HEK293T (cell line): ENCODE results near the gene CALD1.

Source experiments
- CTCF ChIA-PET: fragments of 350-600 bp; formaldehyde crosslinking; extraction: SDS; loops from one replicate; lab custom pipeline; 2021; ENCODE audit warnings: antibody characterized with exemption, inconsistent platforms; lab: Yijun Ruan, JAX
- POLR2A ChIA-PET: fragments of 350-600 bp; formaldehyde crosslinking; extraction: SDS; loops from one replicate; lab custom pipeline; 2020; ENCODE audit warnings: antibody characterized with exemption, inconsistent platforms; lab: Yijun Ruan, JAX
- DNase-seq: peaks from one replicate; pipeline ENCODE4 v3.0.0; 2012; ENCODE audit warnings: mixed read lengths; ENCODE audit errors: extremely low spot score
- ARNT ChIP-seq: fragments of 450-650 bp; IDR thresholded peaks from 2 replicates; pipeline ENCODE4 v1.6.1; 2017; ENCODE audit warnings: mild to moderate bottlenecking
- BHLHE40 ChIP-seq: fragments of 450-650 bp; IDR thresholded peaks from 2 replicates; pipeline ENCODE4 v1.6.1; 2016; ENCODE audit warnings: mild to moderate bottlenecking, moderate library complexity, borderline replicate concordance
- CTBP1 ChIP-seq: fragments of 450-650 bp; IDR thresholded peaks from 2 replicates; pipeline ENCODE4 v1.6.1; 2016; ENCODE audit warnings: borderline replicate concordance
- ELF4 ChIP-seq: fragments of 450-650 bp; IDR thresholded peaks from 2 replicates; pipeline ENCODE4 v1.6.1; 2017; ENCODE audit warnings: antibody characterized with exemption
- FOXA1 ChIP-seq: fragments of 450-650 bp; IDR thresholded peaks from 2 replicates; pipeline ENCODE4 v1.6.1; 2016; ENCODE audit warnings: mild to moderate bottlenecking
- FOXK2 ChIP-seq: fragments of 450-650 bp; IDR thresholded peaks from 2 replicates; pipeline ENCODE4 v1.6.1; 2016; ENCODE audit warnings: mild to moderate bottlenecking
- FOXM1 ChIP-seq: fragments of 450-650 bp; IDR thresholded peaks from 2 replicates; pipeline ENCODE4 v1.6.1; 2017; ENCODE audit warnings: mild to moderate bottlenecking, borderline replicate concordance
- HDGF ChIP-seq: fragments of 450-650 bp; IDR thresholded peaks from 2 replicates; pipeline ENCODE4 v1.6.1; 2017; ENCODE audit warnings: antibody characterized with exemption, borderline replicate concordance
- L3MBTL2 ChIP-seq: fragments of 450-650 bp; conservative IDR thresholded peaks from 2 replicates; pipeline ENCODE4 v1.6.1; 2016; ENCODE audit warnings: mild to moderate bottlenecking
- LEF1 ChIP-seq: fragments of 450-650 bp; IDR thresholded peaks from 2 replicates; pipeline ENCODE4 v1.6.1; 2017; ENCODE audit warnings: mild to moderate bottlenecking, borderline replicate concordance
- NFRKB ChIP-seq: fragments of 450-650 bp; IDR thresholded peaks from 2 replicates; pipeline ENCODE4 v1.6.1; 2016; ENCODE audit warnings: mild to moderate bottlenecking, moderate library complexity
- SP1 ChIP-seq: fragments of 450-650 bp; IDR thresholded peaks from 2 replicates; pipeline ENCODE4 v1.6.1; 2017
- SUZ12 ChIP-seq: fragments of 450-650 bp; IDR thresholded peaks from 2 replicates; pipeline ENCODE4 v1.6.1; 2016; ENCODE audit warnings: mild to moderate bottlenecking
- TARDBP ChIP-seq: fragments of 450-650 bp; IDR thresholded peaks from 2 replicates; pipeline ENCODE4 v1.6.1; 2016
- ZNF384 ChIP-seq: fragments of 450-650 bp; IDR thresholded peaks from 2 replicates; pipeline ENCODE4 v1.6.1; 2016
- TF ChIP-seq, protein P1 (sequence below): fragments of 450-650 bp; IDR thresholded peaks from 2 replicates; pipeline ENCODE4 v1.6.1; 2016

The CALD1 gene

DNA sequence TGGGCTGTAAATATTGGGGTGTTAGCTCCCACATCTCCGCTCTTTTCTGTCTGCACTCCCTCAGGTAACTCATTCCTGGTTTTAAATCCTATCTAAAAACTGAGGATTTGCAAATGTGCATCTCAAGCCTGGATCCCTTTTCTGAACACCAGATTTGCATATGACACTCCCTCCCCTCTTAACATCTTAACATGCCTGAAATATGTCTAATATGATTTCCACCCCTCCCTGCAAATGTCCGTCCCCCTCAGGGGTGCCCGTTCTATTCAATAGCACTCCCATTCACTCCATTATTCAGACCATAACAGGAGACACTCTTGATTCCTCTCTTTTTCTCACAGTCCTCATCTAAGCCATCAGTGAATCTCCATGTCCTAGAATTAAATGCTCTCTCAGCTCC lies 8.3 kb upstream of the CALD1 start:
- POLR2A ChIA-PET = no interaction called here
- TF ChIP-seq SUZ12 (no peak), FOXA1 (no peak), SP1 (no peak), CTBP1 (no peak), FOXM1 (no peak), LEF1 (no peak), NFRKB (no peak), FOXK2 (no peak), TARDBP (no peak), ELF4 (no peak), L3MBTL2 (no peak), HDGF (no peak), ARNT (no peak)
- no peak for DNase-seq
- CTCF ChIA-PET = no interaction called here

DNA sequence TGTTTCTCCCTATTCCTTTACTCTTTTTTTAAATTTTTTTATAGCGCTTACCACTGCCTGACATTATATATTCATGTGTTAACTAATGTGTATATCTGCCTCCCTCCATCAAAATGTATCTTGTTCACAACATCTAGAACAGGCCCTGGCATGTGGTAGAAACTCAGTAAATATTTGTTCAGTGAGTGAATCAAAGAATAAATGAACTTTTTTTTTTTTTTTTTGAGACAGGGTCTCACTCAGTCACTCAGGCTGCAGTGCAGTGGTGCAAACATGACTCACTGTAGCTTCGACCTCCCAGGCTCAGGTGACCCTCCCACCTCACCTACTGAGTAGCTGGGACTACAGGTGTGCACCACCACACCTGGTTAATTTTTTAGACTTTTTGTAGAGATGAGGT lies 7.5 kb upstream of the CALD1 start:
- no peak for TF ChIP-seq L3MBTL2
- TF ChIP-seq LEF1 = no peak
- no peak for TF ChIP-seq HDGF
- TF ChIP-seq FOXA1 = no peak
- TF ChIP-seq FOXK2 = no peak
- no peak for TF ChIP-seq NFRKB
- no peak for TF ChIP-seq CTBP1
- TF ChIP-seq SUZ12 = no peak
- no peak for TF ChIP-seq FOXM1
- no peak for TF ChIP-seq BHLHE40
- TF ChIP-seq, protein P1, sequence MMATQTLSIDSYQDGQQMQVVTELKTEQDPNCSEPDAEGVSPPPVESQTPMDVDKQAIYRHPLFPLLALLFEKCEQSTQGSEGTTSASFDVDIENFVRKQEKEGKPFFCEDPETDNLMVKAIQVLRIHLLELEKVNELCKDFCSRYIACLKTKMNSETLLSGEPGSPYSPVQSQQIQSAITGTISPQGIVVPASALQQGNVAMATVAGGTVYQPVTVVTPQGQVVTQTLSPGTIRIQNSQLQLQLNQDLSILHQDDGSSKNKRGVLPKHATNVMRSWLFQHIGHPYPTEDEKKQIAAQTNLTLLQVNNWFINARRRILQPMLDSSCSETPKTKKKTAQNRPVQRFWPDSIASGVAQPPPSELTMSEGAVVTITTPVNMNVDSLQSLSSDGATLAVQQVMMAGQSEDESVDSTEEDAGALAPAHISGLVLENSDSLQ = no peak
- TF ChIP-seq TARDBP = no peak
- ChIA-PET CTCF (no interaction called here), POLR2A (no interaction called here)
- no peak for DNase-seq

DNA sequence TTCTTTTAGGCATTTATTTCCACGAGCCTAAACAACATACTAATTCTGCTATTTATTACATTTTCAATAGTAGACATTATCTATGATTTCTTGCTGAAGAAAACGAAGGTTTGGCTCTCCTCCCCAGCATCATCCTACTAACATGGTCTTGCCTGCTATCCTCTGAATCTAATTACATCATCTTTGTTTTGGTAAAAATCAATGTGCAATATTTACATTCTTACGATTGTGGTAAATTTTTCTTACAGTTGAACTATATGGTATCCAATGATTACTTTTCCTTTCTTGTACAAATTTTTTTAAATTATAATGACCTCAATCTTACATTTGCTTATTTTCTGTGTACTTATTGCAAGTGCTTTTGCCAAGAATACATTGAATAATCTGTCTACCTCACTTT lies 7.0 kb upstream of the CALD1 start:
- ChIA-PET POLR2A (no interaction called here), CTCF (no interaction called here)
- no peak for DNase-seq
- TF ChIP-seq TARDBP (no peak), LEF1 (no peak), NFRKB (no peak), SUZ12 (no peak), HDGF (no peak), FOXK2 (no peak), BHLHE40 (no peak), ZNF384 (no peak)
- TF ChIP-seq, protein P1 = no peak

DNA sequence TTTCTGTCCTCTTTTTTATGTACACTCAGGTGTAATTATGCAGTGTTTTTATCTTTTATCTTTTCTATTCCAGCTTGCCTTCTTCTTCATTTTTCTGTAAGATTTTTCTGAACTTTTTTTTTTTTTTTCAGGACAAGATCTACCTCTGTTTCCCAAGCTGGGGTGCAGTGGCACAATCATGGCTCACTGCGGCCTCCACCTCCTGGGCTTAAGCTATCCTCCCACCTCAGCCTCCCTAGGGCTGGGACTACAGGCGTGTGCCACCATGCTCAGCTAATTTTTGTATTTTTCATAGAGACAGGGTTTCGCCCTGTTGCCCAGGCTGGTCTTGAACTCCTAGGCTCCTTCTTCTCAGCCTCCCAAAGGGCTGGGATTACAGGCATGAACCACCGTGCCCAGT lies 6.3 kb upstream of the CALD1 start:
- CTCF ChIA-PET = no interaction called here
- DNase-seq = no peak
- no peak for TF ChIP-seq FOXA1
- TF ChIP-seq ELF4 = no peak
- no peak for TF ChIP-seq NFRKB
- no peak for TF ChIP-seq ARNT
- TF ChIP-seq TARDBP = no peak
- TF ChIP-seq HDGF = no peak
- TF ChIP-seq BHLHE40 = no peak
- no peak for TF ChIP-seq CTBP1
- no peak for TF ChIP-seq SP1
- TF ChIP-seq LEF1 = no peak
- TF ChIP-seq ZNF384 = no peak
- POLR2A ChIA-PET = no interaction called here

DNA sequence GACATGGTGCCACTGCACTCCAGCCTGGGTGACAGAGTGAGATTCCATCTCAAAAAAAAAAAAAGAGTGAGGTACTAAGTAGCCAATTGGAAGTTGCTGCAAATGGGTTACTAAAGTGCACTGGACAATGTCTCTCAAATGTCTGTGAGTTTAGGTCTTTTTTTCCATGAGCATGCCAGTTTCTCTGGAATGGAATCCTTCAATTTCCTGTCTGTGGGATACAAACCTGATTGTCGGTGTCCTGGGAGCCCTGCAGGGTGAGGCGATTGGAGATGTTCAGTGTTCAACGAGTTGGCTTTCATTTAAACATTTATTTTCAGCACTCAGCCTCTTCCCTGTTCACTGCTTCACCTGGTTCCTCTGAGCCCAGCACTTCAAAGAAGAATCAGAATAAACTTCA lies 5.3 kb upstream of the CALD1 start:
- CTCF ChIA-PET = no interaction called here
- no peak for TF ChIP-seq LEF1
- TF ChIP-seq NFRKB = no peak
- TF ChIP-seq HDGF = no peak
- TF ChIP-seq ZNF384 = no peak
- TF ChIP-seq, protein P1 = no peak
- TF ChIP-seq CTBP1 = no peak
- TF ChIP-seq ELF4 = no peak
- no peak for TF ChIP-seq FOXK2
- no peak for TF ChIP-seq ARNT
- no peak for TF ChIP-seq SP1
- TF ChIP-seq TARDBP = no peak
- no peak for TF ChIP-seq FOXA1
- TF ChIP-seq BHLHE40 = no peak
- no peak for TF ChIP-seq SUZ12
- TF ChIP-seq FOXM1 = no peak
- TF ChIP-seq L3MBTL2 = no peak
- POLR2A ChIA-PET = no interaction called here
- DNase-seq = no peak

DNA sequence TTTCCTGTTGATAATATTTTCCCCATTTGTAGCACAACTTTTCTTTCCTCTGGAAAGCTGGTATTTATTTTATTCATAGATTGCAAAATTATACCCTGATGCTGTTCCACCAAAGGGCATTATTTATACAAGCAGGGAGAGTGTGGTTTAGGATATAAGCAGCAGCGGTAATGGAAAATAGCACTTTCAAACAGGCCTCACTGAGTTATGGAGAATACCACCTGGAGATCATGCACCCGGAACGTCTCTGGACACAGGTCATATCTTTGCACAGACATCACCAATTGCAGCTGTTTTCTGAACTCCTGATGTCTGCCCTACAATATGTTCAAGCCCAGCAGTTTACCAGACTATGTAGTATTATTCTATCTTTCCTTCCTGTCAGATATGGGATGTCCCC lies 2.0 kb upstream of the CALD1 start:
- CTCF ChIA-PET = no interaction called here

More for the DNA sequence above, 2.0 kb upstream of the CALD1 start:
- TF ChIP-seq FOXA1 (no peak), ARNT (no peak), NFRKB (no peak), ZNF384 (no peak), HDGF (no peak), SP1 (no peak), BHLHE40 (no peak), L3MBTL2 (no peak), LEF1 (no peak)
- TF ChIP-seq, protein P1 = no peak
- POLR2A ChIA-PET = no interaction called here
- DNase-seq = no peak
